ENCODE results near the gene TAPT1. TPM values are rescaled to one million over a fixed set of nuclear protein-coding genes. Genes with fewer than 3 reads are reported as not detected.

The TAPT1 gene
- total and polyA plus RNA-seq, 9 of the 15 experiments (the other 6 are each of a cell fraction or from before 2014, with no cell fraction given): 1.6 to 36.7 (median 20.7) TPM

DNA sequence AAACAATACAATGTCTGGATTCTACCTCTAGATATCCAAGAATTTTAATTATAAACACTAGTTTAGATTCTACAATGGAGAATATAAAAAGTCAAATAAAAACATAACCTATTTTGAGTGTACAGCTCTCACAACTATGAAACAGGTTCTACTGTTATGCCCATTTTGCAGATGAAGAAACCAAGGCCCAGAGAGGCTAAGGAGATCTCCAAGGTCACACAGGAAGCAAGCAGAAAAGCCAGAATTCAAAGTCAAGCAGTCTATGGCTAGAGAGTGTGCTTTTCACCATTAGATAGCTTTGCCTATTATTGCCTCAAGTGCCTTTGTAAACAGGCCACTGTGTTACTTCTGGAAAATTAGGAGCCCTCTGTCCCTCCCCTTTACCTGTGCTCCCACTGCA lies 7.3 kb downstream of the TAPT1 start:
- Histone ChIP-seq H3K9me3 (replicated peaks; ENCODE audit: control insufficient read depth, insufficient read depth, low read depth, low read length) (no peaks in the 10 kb centered on the region), H3K4me2 (ENCODE audit: insufficient read depth, low read length) (no peak overlapping the region), H4K20me1 (replicated peaks; ENCODE audit: control insufficient read depth, insufficient read depth, low read length) (peaks cover 12% of the 10 kb centered on the region; the same call in 1 of the 2 replicates), H3K27ac (ENCODE audit: extremely low read depth, low read depth, low read length) (no peak overlapping the region), H3K27me3 (ENCODE audit: control insufficient read depth in 2 of 2, insufficient read depth in 2 of 2, low read length in 2 of 2) (no peaks in the 10 kb centered on the region), H3K79me2 (ENCODE audit: control insufficient read depth, insufficient read depth, low read length) (peaks cover 94% of the 10 kb centered on the region), H3K4me3 (no peak overlapping the region), H3K9me1 (ENCODE audit: control insufficient read depth, insufficient read depth, low read length) (no peaks in the 10 kb centered on the region), H2AFZ (ENCODE audit: low read depth, low read length) (no peak overlapping the region), H3K36me3 (ENCODE audit: control insufficient read depth, insufficient read depth, low read length) (peaks cover 17% of the 10 kb centered on the region; the same call in 1 of the 3 replicates), H3K4me1 (replicated peaks in 1 of 2; ENCODE audit: control insufficient read depth in 2 of 2, insufficient read depth in 2 of 2, low read length in 2 of 2) (peaks cover 0 to 6% of the 10 kb centered on the region in 2 experiments; a peak in 2 of 5 replicates), H3K9ac (ENCODE audit: insufficient read depth in 1 of 2, low read depth in 2 of 2, low read length in 2 of 2) (no peak overlapping the region)
- ChIA-PET POLR2A (interaction anchor here (1.0 kb wide), 1 partner anchor 9 kb away, joined by 5 read pairs; no protein-coding TSS in a partner anchor), CTCF (ENCODE audit: low intra/inter-chr PET ratio) (no interaction called here)
- FAIRE-seq: no peak
- in situ Hi-C loops (cut with MboI) (no loop called here), intact Hi-C loops (cut with micrococcal nuclease) (no loop called here)
- DNase-seq (ENCODE audit: extremely low read depth in 1 of 4, low spot score in 3 of 4): no peak
- no peak for ATAC-seq
- BruUV-seq (replicated peaks): no TSS peak
- TF ChIP-seq BCOR (IDR thresholded peaks at IDR 0.05) (peak; percentile 93), ADNP (tag; IDR thresholded peaks at IDR 0.05) (0 out of 2 replicates have a peak, but pooled peaks have one; percentile 30), SMARCA5 (IDR thresholded peaks at IDR 0.05) (0 out of 2 replicates have a peak, but pooled peaks have one; percentile 28), ESRRA (IDR thresholded peaks at IDR 0.05; ENCODE audit: borderline replicate concordance, low read depth) (peak; percentile 73), RBM25 (IDR thresholded peaks at IDR 0.05; ENCODE audit: low read depth, low read length, severe bottlenecking) (peak; percentile 95), MAFK (IDR thresholded peaks at IDR 0.05; ENCODE audit: low read length) (no peak), PRPF4 (IDR thresholded peaks at IDR 0.05; ENCODE audit: insufficient read depth, low read depth, low read length, poor library complexity, severe bottlenecking) (no peak), KDM1A (IDR thresholded peaks at IDR 0.05) (peak; percentile 29 to 75; a peak in 2 of 4 replicates)

Measured in K562 (cell line).